HCT116 (cell line): ENCODE measurements around the gene SERPINH1. TPM values are rescaled to one million over a fixed set of nuclear protein-coding genes. Genes with fewer than 3 reads are reported as not detected.

ENCODE experiments used
- ATAC-seq: fragments of 200-7000 bp; cut with Tn5 transposase; 2 replicates; pipeline ENCODE4 v1.9.1; 2020; ENCODE audit warnings: mild to moderate bottlenecking, moderate library complexity
- BruUV-seq: library from RNA; stranded (reverse); fragments of 400-500 nt; replicated peaks from 2 replicates; lab custom pipeline; 2021; lab: Mats Ljungman, UMichigan
- CTCF ChIA-PET: fragments of 300-600 bp; sonication (Branson Sonifier 250); formaldehyde crosslinking; loops from one replicate; lab custom pipeline; 2021; ENCODE audit warnings: antibody characterized with exemption; lab: Charles Lee
- POLR2A ChIA-PET: fragments of 300-600, 350-600 bp; sonication (Branson Sonifier 250); formaldehyde crosslinking; loops from one replicate; lab custom pipeline; 2021; ENCODE audit warnings: antibody characterized with exemption; lab: Charles Lee
- RAD21 ChIA-PET, 2 experiments: fragments of 300-600 bp; sonication (Branson Sonifier 250); formaldehyde crosslinking; loops; one replicate each; lab custom pipeline; 2023; ENCODE audit warnings: low total read pairs in 2 of 2; ENCODE audit not compliant: uncharacterized antibody in 2 of 2, unreplicated experiment in 2 of 2, low non-redundant PET in 1 of 2; lab: Charles Lee
- DNase-seq: peaks from one replicate; pipeline ENCODE4 v3.0.0-alpha.2; 2010; ENCODE audit warnings: low read depth, low spot score
- H2AFZ ChIP-seq: fragments of 200-600 bp; shearing (Covaris generic), sonication (generic); 2 replicates; pipeline ENCODE4 v1.6.1; 2017; ENCODE audit warnings: low read depth, mixed run types, mixed read lengths, antibody characterized with exemption, low read length; ENCODE audit not compliant: poor library complexity, severe bottlenecking
- H3K27ac ChIP-seq: 2 replicates; pipeline ENCODE4 v1.5.1; 2012; ENCODE audit warnings: low read depth, low read length
- H3K27me3 ChIP-seq: fragments of 200-600 bp; sonication (generic); 2 replicates; pipeline ENCODE4 v1.6.1; 2016; ENCODE audit warnings: mixed run types, low read length, mixed read lengths; ENCODE audit not compliant: insufficient read depth
- H3K36me3 ChIP-seq, 2 experiments: fragments of 200-500 bp in 1 of 2; fragments of 200-600 bp in 1 of 2; sonication (Bioruptor generic) in 1 of 2; sonication (generic) in 1 of 2; 2 replicates each; pipeline versions ENCODE4 v1.5.1 to v1.6.1; 2014 to 2016; ENCODE audit warnings: low read length in 2 of 2, inconsistent platforms in 1 of 2, mixed read lengths in 1 of 2, mixed run types in 1 of 2; ENCODE audit not compliant: insufficient read depth in 2 of 2, control insufficient read depth in 1 of 2
- H3K4me1 ChIP-seq, 2 experiments: fragments of 200-600 bp in 1 of 2; sonication (generic) in 1 of 2; 2 replicates each; pipeline versions ENCODE4 v1.5.1 to v1.6.1; 2012 to 2017; ENCODE audit warnings: low read length in 2 of 2, inconsistent platforms in 1 of 2, mild to moderate bottlenecking in 1 of 2, mixed read lengths in 1 of 2, mixed run types in 1 of 2, moderate library complexity in 1 of 2; ENCODE audit not compliant: insufficient read depth in 2 of 2, control insufficient read depth in 1 of 2
- H3K4me2 ChIP-seq: fragments of 200-600 bp; sonication (generic); 2 replicates; pipeline ENCODE4 v1.6.1; 2017; ENCODE audit warnings: mixed run types, low read length, mixed read lengths
- H3K4me3 ChIP-seq, 2 experiments: fragments of 200-600 bp in 1 of 2; sonication (generic) in 1 of 2; replicated peaks in 1 of 2; 2 replicates each; pipeline ENCODE4 v1.5.1; 2011 to 2016; ENCODE audit warnings: low read length in 2 of 2, control low read depth in 1 of 2, low read depth in 1 of 2, mild to moderate bottlenecking in 1 of 2, mixed read lengths in 1 of 2, mixed run types in 1 of 2
- H3K79me2 ChIP-seq: fragments of 200-600 bp; sonication (generic); 2 replicates; pipeline ENCODE4 v1.6.1; 2017; ENCODE audit warnings: mild to moderate bottlenecking, mixed run types, low read length, moderate library complexity, mixed read lengths; ENCODE audit not compliant: insufficient read depth
- H3K9ac ChIP-seq: fragments of 200-600 bp; sonication (generic); 2 replicates; pipeline ENCODE4 v1.6.1; 2016; ENCODE audit warnings: low read length, mixed read lengths
- H3K9me2 ChIP-seq: fragments of 200-600 bp; sonication (generic), shearing (Covaris generic); 2 replicates; pipeline ENCODE4 v1.6.1; 2017; ENCODE audit warnings: mixed run types, mild to moderate bottlenecking, moderate library complexity; ENCODE audit not compliant: insufficient read depth
- H3K9me3 ChIP-seq, 2 experiments: fragments of 200-500 bp in 1 of 2; fragments of 200-600 bp in 1 of 2; sonication (Bioruptor generic) in 1 of 2; sonication (generic) in 1 of 2; 2 replicates each; pipeline ENCODE4 v1.6.1; 2014 to 2017; ENCODE audit warnings: low read length in 2 of 2, mixed read lengths in 2 of 2, inconsistent platforms in 1 of 2, low read depth in 1 of 2, mild to moderate bottlenecking in 1 of 2, mixed run types in 1 of 2, moderate library complexity in 1 of 2; ENCODE audit not compliant: control insufficient read depth in 1 of 2, insufficient read depth in 1 of 2
- H4K20me1 ChIP-seq: fragments of 200-600 bp; sonication (generic), shearing (Covaris generic); 2 replicates; pipeline ENCODE4 v1.6.1; 2017; ENCODE audit warnings: mixed run types, mild to moderate bottlenecking, moderate library complexity; ENCODE audit not compliant: insufficient read depth
- ATF3 ChIP-seq: IDR thresholded peaks from 2 replicates; pipeline ENCODE4 v1.6.1; 2012
- CEBPB ChIP-seq: IDR thresholded peaks from 2 replicates; pipeline ENCODE4 v1.6.1; 2012; ENCODE audit warnings: low read depth
- CTCF ChIP-seq, 3 experiments: fragments of 200-600 bp in 1 of 3; sonication (generic) in 1 of 3; IDR thresholded peaks in 2 of 3; conservative IDR thresholded peaks in 1 of 3; 2 replicates each; pipeline ENCODE4 v1.5.1; 2012 to 2017; ENCODE audit warnings: low read depth in 2 of 3, low read length in 2 of 3, antibody characterized with exemption in 1 of 3, borderline replicate concordance in 1 of 3, control low read depth in 1 of 3, mild to moderate bottlenecking in 1 of 3, mixed read lengths in 1 of 3, mixed run types in 1 of 3, moderate library complexity in 1 of 3; ENCODE audit not compliant: insufficient read depth in 1 of 3
- EGR1 ChIP-seq: IDR thresholded peaks from 2 replicates; pipeline ENCODE4 v1.6.1; 2012; ENCODE audit warnings: low read depth
- ELF1 ChIP-seq: IDR thresholded peaks from 2 replicates; pipeline ENCODE4 v1.6.1; 2012; ENCODE audit warnings: low read depth, borderline replicate concordance
- EZH2 ChIP-seq: fragments of 200-600 bp; sonication (generic); IDR thresholded peaks from 2 replicates; pipeline ENCODE4 v1.6.1; 2017; ENCODE audit warnings: antibody characterized with exemption, mixed run types
- FOSL1 ChIP-seq: IDR thresholded peaks from 2 replicates; pipeline ENCODE4 v1.6.1; 2012; ENCODE audit warnings: low read depth
- JUND ChIP-seq: IDR thresholded peaks from 2 replicates; pipeline ENCODE4 v1.6.1; 2012
- MAX ChIP-seq: IDR thresholded peaks from 2 replicates; pipeline ENCODE4 v1.6.1; 2012
- POLR2A ChIP-seq: IDR thresholded peaks from 2 replicates; pipeline ENCODE4 v1.7.0; 2011; ENCODE audit warnings: borderline replicate concordance; ENCODE audit not compliant: insufficient read depth, insufficient read length; ENCODE audit errors: extremely low read depth
- RAD21 ChIP-seq: IDR thresholded peaks from 2 replicates; pipeline ENCODE4 v1.6.1; 2012; ENCODE audit warnings: low read depth, mild to moderate bottlenecking
- SIN3A ChIP-seq: IDR thresholded peaks from 2 replicates; pipeline ENCODE4 v1.6.1; 2012; ENCODE audit warnings: low read depth
- SP1 ChIP-seq: IDR thresholded peaks from 2 replicates; pipeline ENCODE4 v1.6.1; 2012; ENCODE audit warnings: low read depth
- SRF ChIP-seq: IDR thresholded peaks from 2 replicates; pipeline ENCODE4 v1.6.1; 2012; ENCODE audit warnings: low read depth
- ZBTB33 ChIP-seq: IDR thresholded peaks from 2 replicates; pipeline ENCODE4 v1.6.1; 2011; ENCODE audit warnings: mild to moderate bottlenecking, low read length, moderate library complexity; ENCODE audit not compliant: insufficient replicate concordance; ENCODE audit errors: extremely low read depth
- ZFX ChIP-seq: fragments of 450-650 bp; IDR thresholded peaks from 2 replicates; pipeline ENCODE4 v1.6.1; 2017
- ZNF274 ChIP-seq: fragments of 200-500 bp; sonication (Bioruptor generic); IDR thresholded peaks from 2 replicates; pipeline ENCODE4 v1.6.1; 2014; ENCODE audit warnings: mild to moderate bottlenecking, low read depth, low read length, inconsistent platforms
- intact Hi-C: fragments of 100-400 bp; cut with micrococcal nuclease; formaldehyde crosslinking; loops from 2 replicates; pipeline ENCODE4 v1.10.0; 2022
- total RNA-seq: library from RNA; stranded (reverse); gene quantifications from one replicate; pipeline ENCODE4 v1.2.1, GENCODE V29; 2021; ENCODE audit not compliant: unreplicated experiment

SERPINH1 gene
- total RNA-seq, 1 experiment from 2014 or later = 84.9 TPM

- H3K4me2 ChIP-seq = no peak overlapping the region
- RAD21 ChIA-PET = no interaction called here
Observed at GRCh38 chr11:75556275-75556674, 5.8 kb upstream of the SERPINH1 start.

More at GRCh38 chr11:75556275-75556674, 5.8 kb upstream of the SERPINH1 start:
- no peaks in the 10 kb centered on the region for H3K9me3 ChIP-seq
- no peak overlapping the region for H3K9ac ChIP-seq
- H4K20me1 ChIP-seq = no peaks in the 10 kb centered on the region
- ChIA-PET CTCF (no interaction called here), POLR2A (no interaction called here)
- H3K36me3 ChIP-seq = no peaks in the 10 kb centered on the region
- ATAC-seq = no peak
- no peak overlapping the region for H3K4me3 ChIP-seq
- intact Hi-C loops = no loop called here
- no peak for DNase-seq
- no peaks in the 10 kb centered on the region for H3K27me3 ChIP-seq
- no TSS peak for BruUV-seq
- TF ChIP-seq ZNF274 (no peak), SP1 (no peak), EGR1 (no peak), ZBTB33 (no peak), SRF (no peak), SIN3A (no peak), RAD21 (no peak), FOSL1 (no peak), ZFX (no peak), ELF1 (no peak), JUND (no peak), POLR2A (no peak), ATF3 (no peak), CEBPB (no peak), MAX (no peak), CTCF (IDR thresholded peaks at IDR 0.05 in 2 of 3, conservative IDR thresholded peaks at IDR 0.05 in 1 of 3; ENCODE audit: borderline replicate concordance in 1 of 3, insufficient read depth in 1 of 3, low read depth in 2 of 3, low read length in 2 of 3) (no peak), EZH2 (no peak)
- no peak overlapping the region for H3K27ac ChIP-seq
- H3K79me2 ChIP-seq = no peaks in the 10 kb centered on the region
- H2AFZ ChIP-seq = no peak overlapping the region
- peaks cover 0 to 32% of the 10 kb centered on the region in 2 experiments; a peak in 3 of 4 replicates for H3K4me1 ChIP-seq
- H3K9me2 ChIP-seq = no peaks in the 10 kb centered on the region
